Middle frontal gyrus (tissue), 1 donor: ENCODE data around the gene TNFSF15.
"Not testable (repeated sequence)": the region's sequence is repeated elsewhere in the genome, so short reads cannot be mapped to it uniquely, and the experiment has no call there.

ENCODE experiments used
- DNase-seq: peaks from one replicate; pipeline ENCODE4 v3.0.0-alpha.2; 2015; ENCODE audit warnings: low spot score; ENCODE audit errors: extremely low spot score

The TNFSF15 gene

DNA sequence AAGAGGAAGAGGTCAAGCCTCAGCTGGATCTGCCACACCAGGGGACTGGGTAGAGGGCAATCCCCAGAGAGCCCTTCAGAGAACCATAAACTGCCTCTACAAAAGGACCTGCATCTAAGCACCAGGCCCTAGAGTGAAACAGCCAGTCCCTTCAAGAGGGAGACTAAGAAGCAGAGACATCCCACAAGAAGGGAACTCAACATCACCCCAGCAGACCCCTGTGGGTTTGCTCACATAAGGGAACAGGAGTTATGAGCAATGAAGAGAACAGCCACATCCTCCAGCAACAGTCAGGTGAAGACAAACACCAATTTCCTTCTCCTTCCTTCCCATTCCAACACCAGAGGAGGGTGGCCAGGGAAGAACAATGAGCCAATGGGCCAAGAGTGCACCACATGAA is 48.9 kb downstream of the TNFSF15 start:
- DNase-seq = no peak

DNA sequence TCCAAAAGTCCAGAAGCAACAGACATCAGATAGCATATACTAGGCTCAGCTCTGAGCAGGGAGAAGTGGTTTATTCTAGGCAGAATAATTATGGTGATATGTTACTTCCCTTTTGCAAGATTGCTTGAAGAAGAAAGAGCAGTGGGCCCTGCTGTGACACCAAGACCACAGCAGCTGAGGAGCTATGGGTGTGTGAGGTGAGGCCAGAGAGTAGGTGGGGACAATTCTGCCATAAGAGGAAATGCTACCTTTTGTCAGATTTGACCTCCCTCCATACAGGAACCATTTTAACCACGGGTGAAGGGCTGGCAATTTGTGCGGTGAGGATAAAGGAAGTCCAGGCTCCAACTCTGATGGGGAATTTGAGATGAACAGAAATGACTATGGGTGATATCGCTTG is 51.3 kb downstream of the TNFSF15 start:
- DNase-seq = no peak

DNA sequence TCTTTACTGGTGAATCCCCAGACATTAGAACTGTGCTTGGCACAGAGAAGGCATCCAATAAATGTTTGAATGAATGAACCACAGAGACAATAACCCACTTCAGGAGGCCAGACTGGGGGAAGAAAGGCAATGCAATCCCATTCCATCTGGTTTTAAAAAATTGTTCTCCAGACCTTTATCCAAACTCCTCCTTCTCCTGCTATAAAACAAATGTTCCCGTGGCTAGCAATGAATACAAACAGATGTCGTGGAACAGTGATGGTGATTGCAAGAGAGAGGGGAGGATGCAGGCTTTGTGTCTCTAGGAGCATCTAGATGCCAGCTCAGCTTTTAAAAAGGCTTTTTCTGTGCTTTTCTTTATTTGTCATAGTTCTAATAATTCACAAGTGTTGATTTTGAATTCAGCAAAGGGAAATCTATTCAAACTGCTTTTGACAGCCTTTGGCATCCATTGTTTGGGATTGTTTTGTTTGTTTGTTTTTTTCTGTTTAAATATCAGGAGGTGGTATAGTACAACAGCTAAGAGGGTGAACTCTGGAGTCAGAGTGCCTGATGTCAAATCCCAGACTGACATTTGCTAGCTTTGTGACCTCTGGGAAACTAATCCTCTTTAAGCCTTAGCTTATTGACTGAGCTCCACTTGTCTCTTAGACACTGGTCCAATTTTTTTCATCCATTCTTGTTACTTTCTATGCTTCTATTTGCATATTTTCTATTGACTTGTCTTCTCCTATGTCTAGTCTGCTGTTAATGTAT is 59.1 kb downstream of the TNFSF15 start:
- DNase-seq = no peak

DNA sequence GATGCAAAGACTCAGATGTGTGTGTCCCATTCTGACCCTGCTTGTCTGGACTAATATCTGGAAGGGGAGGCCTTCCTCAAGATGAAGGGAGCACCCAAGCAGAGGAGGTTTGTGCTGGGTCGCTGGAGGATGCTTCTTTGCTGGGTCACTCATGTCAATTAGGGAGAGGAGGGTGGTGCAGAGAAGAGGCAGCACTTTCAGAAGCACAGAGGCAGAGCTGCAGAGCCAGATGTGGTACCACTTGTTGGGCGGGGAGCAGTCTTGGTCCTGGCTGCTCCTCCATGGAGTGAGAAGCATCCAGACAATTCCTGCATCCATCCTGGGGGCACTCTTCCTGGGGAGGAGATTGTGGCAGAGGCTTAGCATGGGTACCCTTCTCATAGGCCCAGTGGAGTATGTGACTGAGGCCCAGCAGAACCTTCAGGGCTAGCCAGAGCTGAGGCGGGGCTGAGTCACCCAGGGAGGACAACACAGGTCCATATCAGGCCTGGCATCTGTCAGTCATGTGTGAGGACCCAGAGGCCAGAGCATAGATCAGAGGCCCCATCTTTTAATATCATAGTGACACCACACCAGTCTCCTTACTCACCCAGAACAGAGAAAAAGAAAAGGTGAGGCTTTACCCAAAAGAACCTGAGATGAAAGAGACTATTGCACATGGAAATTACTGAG is 59.8 kb downstream of the TNFSF15 start:
- DNase-seq = no peak

DNA sequence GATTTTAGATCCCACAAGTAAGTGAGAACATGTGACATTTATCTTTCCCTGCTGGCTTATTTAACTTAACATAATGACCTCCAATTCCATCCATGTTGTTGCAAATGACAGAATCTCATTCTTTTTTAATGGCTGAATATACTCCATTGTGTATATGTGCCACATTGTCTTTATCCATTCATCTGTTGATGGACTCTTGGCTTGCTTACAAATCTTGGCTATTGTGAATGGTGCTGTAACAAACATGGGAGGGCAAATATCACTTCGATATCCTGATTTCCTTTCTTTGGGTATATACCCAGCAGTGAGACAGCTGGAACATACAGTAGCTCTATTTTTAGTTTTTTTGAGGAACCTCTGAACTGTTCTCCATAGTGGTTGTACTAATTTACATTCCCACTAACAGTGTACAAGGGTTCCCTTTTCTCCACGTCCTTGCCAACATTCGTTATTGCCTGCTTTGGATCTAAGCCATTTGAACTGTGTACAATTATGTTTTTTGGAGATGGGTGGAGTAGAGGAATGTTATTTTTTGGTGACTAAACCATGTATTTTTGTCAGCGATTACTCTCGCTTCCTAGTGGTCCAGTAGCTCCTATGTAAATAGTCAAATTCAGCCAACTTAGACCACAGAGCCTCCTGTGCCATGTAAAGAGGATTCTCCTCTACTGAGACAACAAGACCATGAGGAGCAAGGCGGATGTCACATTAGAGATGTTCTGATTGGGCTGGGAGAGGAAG is 60.6 kb downstream of the TNFSF15 start:
- no peak for DNase-seq

DNA sequence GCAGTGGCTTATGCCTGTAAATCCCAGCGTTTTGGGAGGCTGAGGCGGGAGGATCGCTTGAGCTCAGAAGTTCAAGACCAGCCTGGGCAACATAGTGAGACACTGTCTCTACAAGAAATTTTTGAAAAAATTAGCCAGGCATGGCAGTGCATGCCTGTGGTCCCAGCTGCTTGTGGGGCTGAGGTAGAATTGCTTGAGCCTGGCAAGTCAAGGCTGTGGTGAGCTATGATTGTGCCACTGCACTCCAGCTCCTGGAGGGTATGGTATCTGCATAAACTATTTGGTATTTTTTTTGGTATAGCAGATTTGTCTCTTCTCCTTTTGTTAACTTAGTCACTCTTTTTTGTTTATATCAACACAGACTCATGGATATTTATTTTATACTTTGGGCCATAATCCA is 62.4 kb downstream of the TNFSF15 start:
- DNase-seq = no peak

DNA sequence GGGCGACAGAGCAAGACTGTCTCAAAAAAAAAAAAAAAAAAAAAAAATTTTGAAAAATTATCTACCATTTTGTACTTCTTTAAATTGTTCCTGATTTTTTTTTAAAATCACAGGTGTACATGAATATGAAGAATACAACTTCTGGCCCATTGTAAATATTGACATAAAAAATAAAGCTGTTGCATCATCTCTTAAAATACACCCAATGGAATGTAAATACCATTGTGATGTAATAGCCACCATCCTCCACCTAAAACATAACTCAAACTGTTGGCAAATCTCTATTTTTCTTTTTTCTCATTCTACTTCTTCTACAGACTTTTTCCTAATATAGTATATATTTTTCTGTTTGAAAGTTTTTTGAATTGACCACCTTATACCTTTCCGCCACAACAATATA is 62.9 kb downstream of the TNFSF15 start:
- no peak for DNase-seq

DNA sequence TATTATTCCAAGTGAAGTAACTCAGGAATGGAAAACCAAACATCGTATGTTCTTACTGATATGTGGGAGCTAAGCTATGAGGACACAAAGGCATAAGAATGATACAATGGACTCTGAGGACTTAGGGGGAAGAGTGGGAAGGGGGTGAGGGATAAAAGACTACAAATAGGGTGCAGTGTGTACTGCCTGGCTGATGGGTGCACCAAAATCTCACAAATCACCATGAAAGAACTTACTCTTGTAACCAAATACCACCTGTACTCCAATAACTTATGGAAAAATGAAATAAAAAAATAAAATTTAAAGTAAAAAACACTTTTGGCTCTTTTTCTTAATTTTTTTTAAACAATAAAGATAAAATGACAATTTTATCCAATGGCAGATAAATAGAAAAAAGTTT is 64.3 kb downstream of the TNFSF15 start:
- DNase-seq = not testable (repeated sequence)

DNA sequence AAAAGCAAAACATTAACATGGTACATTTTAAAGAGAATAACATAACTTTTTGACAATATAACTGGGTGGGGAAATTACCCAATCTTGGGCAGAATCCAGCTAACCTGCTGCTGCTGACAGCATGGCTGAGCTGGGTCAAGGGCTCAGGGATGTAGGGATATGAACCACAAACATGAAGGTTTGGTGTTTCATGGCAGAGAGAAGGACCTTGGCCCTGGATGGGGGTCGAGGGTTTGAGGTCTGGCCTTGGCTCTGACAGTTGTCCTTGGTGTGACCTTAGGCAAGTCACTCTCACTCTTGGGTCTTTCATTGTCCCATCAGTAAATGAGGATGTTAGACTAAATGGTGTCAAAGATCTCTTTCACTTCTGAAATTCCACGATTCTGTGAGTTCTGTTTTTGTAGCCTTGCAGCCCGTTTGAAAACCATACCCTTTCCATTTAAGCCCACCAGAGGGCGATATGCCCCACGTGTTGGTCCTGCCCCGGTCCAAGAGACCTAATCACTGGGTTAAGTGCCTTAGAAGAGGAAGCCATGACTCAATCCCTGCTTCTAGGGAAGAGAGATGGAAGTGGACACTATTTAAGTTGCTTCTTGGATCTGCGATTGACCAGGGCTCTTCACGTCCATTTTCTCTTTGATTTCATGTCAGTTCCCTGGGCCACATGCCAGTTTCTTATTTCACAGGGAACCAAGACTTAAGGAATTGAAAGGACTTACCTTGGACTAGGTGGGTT is 67.1 kb downstream of the TNFSF15 start:
- no peak for DNase-seq

DNA sequence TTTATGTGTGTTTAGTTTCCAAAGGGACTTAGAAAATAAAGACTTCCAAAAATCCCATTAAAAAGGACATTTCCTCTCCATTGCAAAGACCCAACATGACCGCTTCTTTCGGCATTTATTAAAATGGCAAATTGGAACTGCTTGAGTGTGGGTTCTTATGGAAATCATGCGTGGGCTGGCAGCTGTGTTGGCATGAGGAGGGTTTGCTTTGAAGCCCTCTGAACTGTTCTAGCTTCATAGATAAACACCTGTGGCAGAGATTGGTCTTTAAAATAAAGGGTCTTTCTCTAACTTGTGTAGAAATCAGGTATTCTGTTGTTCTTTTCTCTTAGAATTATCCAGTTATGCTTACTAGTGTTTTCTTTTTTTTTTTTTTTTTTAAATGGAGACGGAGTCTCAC is 68.0 kb downstream of the TNFSF15 start:
- no peak for DNase-seq

DNA sequence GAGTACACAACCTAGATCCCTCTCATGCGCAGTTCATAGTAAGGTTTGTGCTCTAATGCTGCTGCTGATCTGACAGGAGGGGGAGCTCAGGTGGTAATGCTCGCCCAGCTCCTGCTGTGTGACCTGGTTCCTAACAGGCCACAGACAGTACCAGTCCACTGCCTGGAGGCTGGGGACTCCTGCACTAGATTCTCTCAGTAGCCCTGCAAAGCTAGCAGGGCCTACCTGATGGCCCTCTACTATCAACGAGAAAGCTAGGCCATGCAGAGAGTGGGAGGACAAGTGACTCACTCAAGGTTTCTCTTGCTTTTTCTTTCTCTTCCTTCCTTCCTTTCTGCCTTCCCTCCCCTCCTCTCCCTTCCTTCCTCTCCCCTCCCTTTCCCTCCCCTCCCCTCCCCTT is 68.7 kb downstream of the TNFSF15 start:
- no peak for DNase-seq

DNA sequence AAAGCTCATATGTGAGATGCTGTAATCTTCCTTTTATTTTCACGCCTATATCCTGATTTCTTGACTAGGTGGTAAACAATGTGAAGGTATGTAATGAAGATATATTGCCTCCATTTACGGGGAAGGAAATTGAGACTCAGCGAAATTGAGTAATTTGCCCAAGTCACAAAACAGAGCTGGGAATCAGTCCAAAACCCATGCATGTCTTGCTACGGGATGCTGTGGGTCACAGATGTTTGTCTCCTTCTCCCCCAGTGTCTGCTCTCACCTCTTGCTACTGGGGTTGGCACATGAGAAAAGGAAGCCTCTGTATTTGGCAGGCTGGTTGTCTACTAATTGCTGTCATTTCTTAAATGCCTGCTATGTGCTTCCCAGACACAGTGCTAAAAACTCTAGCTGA is 70.1 kb downstream of the TNFSF15 start:
- no peak for DNase-seq

DNA sequence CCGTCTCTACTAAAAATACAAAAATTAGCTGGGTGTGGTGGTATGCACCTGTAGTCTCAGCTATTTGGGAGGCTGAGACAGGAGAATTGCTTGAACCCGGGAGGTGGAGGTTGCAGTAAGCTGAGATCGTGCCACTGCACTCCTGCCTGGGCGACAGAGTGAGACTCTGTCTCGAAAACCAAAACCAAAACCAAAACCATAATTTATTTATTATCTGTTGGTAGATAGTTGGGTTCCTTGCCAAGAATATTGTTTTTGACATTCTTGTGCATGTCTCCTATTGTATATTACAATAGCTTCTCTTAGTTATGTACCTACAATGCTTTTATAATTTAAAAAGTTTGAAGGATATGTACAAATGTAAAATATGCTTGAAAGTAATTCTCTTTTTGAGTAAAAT is 70.7 kb downstream of the TNFSF15 start:
- DNase-seq = not testable (repeated sequence)
